Endothelial cell of hepatic sinusoid (primary cell): ENCODE data around the gene C3.
"Not testable (repeated sequence)": the region's sequence is repeated elsewhere in the genome, so short reads cannot be mapped to it uniquely, and the experiment has no call there.

Source experiments
- in situ Hi-C: cut with HindIII; loops from 2 replicates; pipeline ENCODE4 v1.10.0; 2017; ENCODE audit warnings: low sequenced_read_pairs

C3 gene

GRCh38 chr19:6714749-6715555 lies 5.5 kb downstream of the C3 start:
- in situ Hi-C loops, result no loop called here

GRCh38 chr19:6713773-6714692 lies 6.4 kb downstream of the C3 start:
- in situ Hi-C loops, result no loop called here

GRCh38 chr19:6712692-6713670 lies 7.5 kb downstream of the C3 start:
- in situ Hi-C loops, result no loop called here

- in situ Hi-C loops, result no loop called here
Measured at GRCh38 chr19:6712231-6712630, 8.2 kb downstream of the C3 start.

GRCh38 chr19:6711605-6712004 lies 8.8 kb downstream of the C3 start:
- in situ Hi-C loops, result no loop called here

GRCh38 chr19:6711078-6711361 lies 9.4 kb downstream of the C3 start:
- in situ Hi-C loops, result no loop called here

GRCh38 chr19:6710273-6711077 lies 10.0 kb downstream of the C3 start:
- in situ Hi-C loops, result no loop called here

GRCh38 chr19:6709549-6709948 lies 10.9 kb downstream of the C3 start:
- in situ Hi-C loops, result no loop called here

GRCh38 chr19:6708913-6709312 lies 11.5 kb downstream of the C3 start:
- in situ Hi-C loops, result not testable (repeated sequence)

- in situ Hi-C loops, result no loop called here
Measured at GRCh38 chr19:6708346-6708745, 12.1 kb downstream of the C3 start.

- in situ Hi-C loops, result no loop called here
Measured at GRCh38 chr19:6707658-6708018, 12.8 kb downstream of the C3 start.

GRCh38 chr19:6707011-6707657 lies 13.3 kb downstream of the C3 start:
- in situ Hi-C loops, result no loop called here

GRCh38 chr19:6706633-6706958 lies 13.9 kb downstream of the C3 start:
- in situ Hi-C loops, result no loop called here

- in situ Hi-C loops, result no loop called here
Measured at GRCh38 chr19:6705931-6706632, 14.4 kb downstream of the C3 start.

- in situ Hi-C loops, result no loop called here
Measured at GRCh38 chr19:6700586-6701316, 19.7 kb downstream of the C3 start.

GRCh38 chr19:6699935-6700334 lies 20.5 kb downstream of the C3 start:
- in situ Hi-C loops, result no loop called here

- in situ Hi-C loops, result no loop called here
Measured at GRCh38 chr19:6697291-6697690, 23.2 kb downstream of the C3 start.

GRCh38 chr19:6696239-6696820 lies 24.1 kb downstream of the C3 start:
- in situ Hi-C loops, result no loop called here
